ENCODE data around the gene ITIH6. TPM values are rescaled to one million over a fixed set of nuclear protein-coding genes. Genes with fewer than 3 reads are reported as not detected.

ITIH6 gene
- polyA plus RNA-seq, 1 experiment = not detected

DNA sequence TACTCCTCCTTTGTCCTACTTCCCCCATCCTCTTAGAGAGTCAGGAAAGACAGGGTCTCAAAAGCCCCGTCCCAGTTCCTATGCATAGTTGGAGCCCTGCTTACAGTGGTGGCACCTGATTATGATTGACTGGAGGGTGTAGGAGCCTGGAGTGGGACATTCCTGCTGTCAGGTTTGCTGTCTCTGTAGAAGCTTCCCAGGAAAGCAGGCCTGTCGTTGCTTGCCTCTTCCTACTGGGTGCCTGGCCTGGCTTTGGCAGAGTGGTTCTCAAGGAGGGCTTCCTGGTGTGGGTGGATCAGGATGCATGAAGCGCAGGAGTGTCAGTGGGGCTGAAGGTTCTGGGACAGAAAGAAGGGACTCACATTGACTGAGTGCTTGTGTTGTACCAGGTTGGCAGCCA lies 14.3 kb upstream of the ITIH6 start:
- peaks cover 27% of the 10 kb centered on the region for H3K36me3 ChIP-seq (ENCODE audit: control insufficient read depth, insufficient read depth, low read length)
- H3K27me3 ChIP-seq (ENCODE audit: control insufficient read depth, insufficient read depth, low read length) = no peaks in the 10 kb centered on the region
- TF ChIP-seq, protein P1, sequence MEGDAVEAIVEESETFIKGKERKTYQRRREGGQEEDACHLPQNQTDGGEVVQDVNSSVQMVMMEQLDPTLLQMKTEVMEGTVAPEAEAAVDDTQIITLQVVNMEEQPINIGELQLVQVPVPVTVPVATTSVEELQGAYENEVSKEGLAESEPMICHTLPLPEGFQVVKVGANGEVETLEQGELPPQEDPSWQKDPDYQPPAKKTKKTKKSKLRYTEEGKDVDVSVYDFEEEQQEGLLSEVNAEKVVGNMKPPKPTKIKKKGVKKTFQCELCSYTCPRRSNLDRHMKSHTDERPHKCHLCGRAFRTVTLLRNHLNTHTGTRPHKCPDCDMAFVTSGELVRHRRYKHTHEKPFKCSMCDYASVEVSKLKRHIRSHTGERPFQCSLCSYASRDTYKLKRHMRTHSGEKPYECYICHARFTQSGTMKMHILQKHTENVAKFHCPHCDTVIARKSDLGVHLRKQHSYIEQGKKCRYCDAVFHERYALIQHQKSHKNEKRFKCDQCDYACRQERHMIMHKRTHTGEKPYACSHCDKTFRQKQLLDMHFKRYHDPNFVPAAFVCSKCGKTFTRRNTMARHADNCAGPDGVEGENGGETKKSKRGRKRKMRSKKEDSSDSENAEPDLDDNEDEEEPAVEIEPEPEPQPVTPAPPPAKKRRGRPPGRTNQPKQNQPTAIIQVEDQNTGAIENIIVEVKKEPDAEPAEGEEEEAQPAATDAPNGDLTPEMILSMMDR (IDR thresholded peaks at IDR 0.05; ENCODE audit: insufficient read depth, low read depth, low read length) = no peak
- DNase-seq (ENCODE audit: low read depth) = no peak
- POLR2A ChIA-PET = no interaction called here
- CTCF ChIA-PET = no interaction called here
- H3K4me3 ChIP-seq (ENCODE audit: low read depth, low read length) = no peak overlapping the region

DNA sequence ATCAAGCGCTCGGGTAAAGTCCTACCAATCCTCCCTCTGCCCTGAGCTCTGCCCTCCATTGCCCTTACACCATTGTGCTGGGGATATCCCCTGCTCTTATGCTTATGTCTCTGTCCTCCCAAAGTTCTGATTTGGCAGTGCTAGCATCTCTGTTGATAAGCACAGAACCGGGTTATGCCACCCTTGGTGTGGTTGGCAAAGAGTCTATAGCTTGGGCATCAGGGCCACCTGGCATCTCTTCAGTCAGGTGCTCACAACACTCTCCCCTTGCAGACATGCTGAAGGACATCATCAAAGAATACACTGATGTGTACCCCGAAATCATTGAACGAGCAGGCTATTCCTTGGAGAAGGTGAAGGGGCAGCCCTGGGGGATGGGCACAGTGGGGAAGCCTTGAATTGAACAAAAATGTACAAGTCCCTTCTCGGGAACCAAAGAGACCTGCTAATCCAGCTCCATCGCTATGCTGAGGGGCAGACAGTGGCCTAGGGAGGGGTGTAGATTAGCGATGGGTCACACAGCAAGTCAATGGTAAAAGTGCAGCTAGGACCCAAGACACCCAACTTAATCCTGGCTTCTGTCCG lies 13.3 kb upstream of the ITIH6 start:
- TF ChIP-seq, protein P1 (IDR thresholded peaks at IDR 0.05; ENCODE audit: insufficient read depth, low read depth, low read length) = no peak
- Histone ChIP-seq H3K36me3 (ENCODE audit: control insufficient read depth, insufficient read depth, low read length) (peaks cover 27% of the 10 kb centered on the region), H3K27me3 (ENCODE audit: control insufficient read depth, insufficient read depth, low read length) (no peaks in the 10 kb centered on the region), H3K4me3 (ENCODE audit: low read depth, low read length) (no peak overlapping the region)
- POLR2A ChIA-PET = no interaction called here
- CTCF ChIA-PET = no interaction called here
- no peak for DNase-seq (ENCODE audit: low read depth)

DNA sequence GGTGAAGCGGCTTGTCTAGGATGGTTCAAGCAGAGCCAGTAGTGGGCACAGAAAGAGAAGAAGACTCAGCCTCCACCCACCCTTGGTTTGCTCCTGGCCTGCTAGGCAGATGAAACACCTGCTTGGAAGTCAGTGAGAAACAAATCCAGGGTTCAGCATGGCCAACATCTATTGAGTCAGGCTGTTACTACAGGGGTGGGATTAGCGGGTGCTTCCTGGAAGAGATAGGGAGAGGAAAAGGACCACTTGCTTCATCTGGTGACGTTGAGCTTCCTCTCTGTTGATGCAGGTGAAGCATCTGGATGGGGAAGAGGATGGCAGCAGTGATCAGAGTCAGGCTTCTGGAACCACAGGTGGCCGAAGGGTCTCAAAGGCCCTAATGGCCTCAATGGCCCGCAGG lies 12.5 kb upstream of the ITIH6 start:
- DNase-seq (ENCODE audit: low read depth) = no peak
- TF ChIP-seq, protein P1 (IDR thresholded peaks at IDR 0.05; ENCODE audit: insufficient read depth, low read depth, low read length) = no peak
- CTCF ChIA-PET = no interaction called here
- POLR2A ChIA-PET = no interaction called here
- Histone ChIP-seq H3K4me3 (ENCODE audit: low read depth, low read length) (peak overlapping the region; percentile 61), H3K27me3 (ENCODE audit: control insufficient read depth, insufficient read depth, low read length) (no peaks in the 10 kb centered on the region), H3K36me3 (ENCODE audit: control insufficient read depth, insufficient read depth, low read length) (peaks cover 25% of the 10 kb centered on the region)

DNA sequence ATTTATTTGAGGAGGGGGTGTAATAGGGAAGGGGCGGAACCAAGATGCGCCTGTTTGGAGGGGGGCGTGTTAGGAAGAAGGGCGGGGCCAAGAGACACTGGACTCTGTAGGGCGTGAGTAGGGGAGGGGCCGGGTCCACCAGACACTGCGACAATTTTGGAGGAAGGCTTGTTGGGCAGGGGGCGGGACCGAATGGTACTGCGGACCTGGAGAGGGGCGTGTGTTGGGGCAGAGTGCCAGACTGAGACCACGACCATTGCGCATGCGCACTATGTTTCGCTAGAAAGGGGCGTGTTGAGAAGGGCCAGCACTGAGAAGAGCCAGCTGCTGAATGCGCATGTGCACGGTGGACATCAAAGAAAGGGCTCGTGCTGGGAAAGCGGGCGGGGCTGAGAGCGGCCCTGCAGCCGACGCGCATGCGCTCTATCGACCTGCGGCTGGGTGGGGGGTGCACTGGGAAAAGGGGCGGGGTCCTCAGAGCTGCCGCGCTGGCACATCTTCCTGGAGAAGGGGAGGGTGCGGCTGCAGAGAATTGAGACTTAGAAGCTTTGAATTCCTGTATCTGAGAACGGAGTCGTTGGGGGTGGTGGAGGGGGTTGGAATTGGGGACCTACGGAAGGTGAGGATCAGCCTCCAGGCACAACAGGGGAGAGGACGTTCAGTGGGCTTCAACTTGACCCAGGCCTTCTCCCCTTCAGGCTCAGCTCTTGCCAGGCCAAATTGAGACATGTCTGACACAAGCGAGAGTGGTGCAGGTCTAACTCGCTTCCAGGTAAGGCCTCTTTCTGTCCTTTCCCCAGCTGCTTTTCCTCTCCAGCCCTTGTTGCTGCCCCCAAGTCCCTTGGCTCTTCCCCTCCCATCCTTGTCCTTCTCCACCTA lies 10.8 kb upstream of the ITIH6 start:
- no peaks in the 10 kb centered on the region for H3K27me3 ChIP-seq (ENCODE audit: control insufficient read depth, insufficient read depth, low read length)
- ChIA-PET CTCF (no interaction called here), POLR2A (interaction anchor here (0.6 to 1.0 kb wide), 4 partner anchors 9 to 345 kb away, joined by 4 to 14 read pairs (median 9); no protein-coding TSS in a partner anchor)
- peaks cover 15% of the 10 kb centered on the region for H3K36me3 ChIP-seq (ENCODE audit: control insufficient read depth, insufficient read depth, low read length)
- TF ChIP-seq, protein P1 (IDR thresholded peaks at IDR 0.05; ENCODE audit: insufficient read depth, low read depth, low read length) = no peak
- DNase-seq (ENCODE audit: low read depth) = peak; percentile 81
- H3K4me3 ChIP-seq (ENCODE audit: low read depth, low read length) = peak overlapping the region; percentile 61

DNA sequence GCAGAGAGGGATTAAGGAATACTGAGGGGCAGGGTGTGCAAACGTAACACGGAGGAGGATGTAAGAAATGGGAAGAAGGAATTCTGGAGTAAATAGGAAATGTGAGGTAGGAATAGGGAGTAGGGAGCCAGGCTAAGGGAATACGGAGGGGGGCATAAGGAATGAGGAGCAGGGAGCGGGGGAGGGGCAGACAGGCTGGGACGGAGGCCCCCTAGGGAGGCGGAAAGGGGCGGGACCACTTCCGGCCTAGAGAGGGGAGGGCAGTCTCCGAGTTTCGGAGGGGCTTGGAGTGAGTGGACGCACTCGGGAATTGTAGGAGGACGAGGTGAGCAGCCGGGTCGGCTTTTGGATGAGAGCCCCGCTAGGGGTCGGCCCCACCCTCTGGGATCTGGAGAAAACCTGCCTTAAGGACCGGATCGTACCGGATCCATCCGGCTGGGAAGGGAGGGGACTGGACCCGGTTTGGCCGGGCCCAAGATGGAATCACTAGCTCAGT lies 10.1 kb upstream of the ITIH6 start:
- Histone ChIP-seq H3K4me3 (ENCODE audit: low read depth, low read length) (peak overlapping the region; percentile 61), H3K36me3 (ENCODE audit: control insufficient read depth, insufficient read depth, low read length) (peaks cover 15% of the 10 kb centered on the region), H3K27me3 (ENCODE audit: control insufficient read depth, insufficient read depth, low read length) (no peaks in the 10 kb centered on the region)
- ChIA-PET CTCF (no interaction called here), POLR2A (interaction anchor here (1.0 kb wide), 1 partner anchor 169 kb away, joined by 13 read pairs; no protein-coding TSS in a partner anchor)
- DNase-seq (ENCODE audit: low read depth) = no peak
- TF ChIP-seq, protein P1 (IDR thresholded peaks at IDR 0.05; ENCODE audit: insufficient read depth, low read depth, low read length) = no peak
